GM18868 (cell line): Measurements from ENCODE around the gene UBE2O.

ENCODE experiments used
- ATAC-seq: cut with Tn5 transposase; IDR thresholded peaks from one replicate; pipeline ENCODE4 v1.9.1; 2021; ENCODE audit warnings: mild to moderate bottlenecking, moderate library complexity; ENCODE audit not compliant: unreplicated experiment

Gene UBE2O

GRCh38 chr17:76398523-76399174 is 54.3 kb downstream of the UBE2O start:
- ATAC-seq: no peak

- no peak for ATAC-seq
Measured at GRCh38 chr17:76397687-76398522, 55.0 kb downstream of the UBE2O start.

- no peak for ATAC-seq
Measured at GRCh38 chr17:76397184-76397583, 55.8 kb downstream of the UBE2O start.

- no peak for ATAC-seq
Measured at GRCh38 chr17:76395980-76396379, 57.0 kb downstream of the UBE2O start.

GRCh38 chr17:76394166-76394565 is 58.8 kb downstream of the UBE2O start:
- ATAC-seq: no peak

- ATAC-seq: no peak
Measured at GRCh38 chr17:76391200-76391715, 61.7 kb downstream of the UBE2O start.

- no peak for ATAC-seq
Measured at GRCh38 chr17:76390003-76390421, 62.9 kb downstream of the UBE2O start.

GRCh38 chr17:76388966-76389888 is 63.7 kb downstream of the UBE2O start:
- ATAC-seq: no peak

GRCh38 chr17:76386966-76387765 is 65.8 kb downstream of the UBE2O start:
- no peak for ATAC-seq

- ATAC-seq: peak; percentile 35
Measured at GRCh38 chr17:76385892-76386786, 66.8 kb downstream of the UBE2O start.

- ATAC-seq: no peak
Measured at GRCh38 chr17:76384987-76385891, 67.7 kb downstream of the UBE2O start.

GRCh38 chr17:76384222-76384986 is 68.5 kb downstream of the UBE2O start, which contains the start of gene SPHK1:
Gene SPHK1, plus strand, starts transcription at chr17:76384609. Its CDS starts 1,036 bp downstream, at chr17:76385645.
- peak; percentile 63 for ATAC-seq

GRCh38 chr17:76383546-76384221 is 69.3 kb downstream of the UBE2O start:
- ATAC-seq: no peak

- ATAC-seq: no peak
Measured at GRCh38 chr17:76382803-76383545, 70.0 kb downstream of the UBE2O start.

GRCh38 chr17:76382351-76382802 is 70.6 kb downstream of the UBE2O start:
- no peak for ATAC-seq
